WTC11 (cell line): ENCODE measurements around the gene SLN. TPM values are rescaled to one million over a fixed set of nuclear protein-coding genes. Genes with fewer than 3 reads are reported as not detected.

Experiments
- ATAC-seq: fragments of 200-7000 bp; cut with Tn5 transposase; 2 replicates; pipeline ENCODE4 v1.10.0; 2021; ENCODE audit warnings: mild to moderate bottlenecking, moderate library complexity
- CTCF ChIA-PET: fragments of 300-600 bp; sonication (Branson Sonifier 250); formaldehyde crosslinking; loops from one replicate; lab custom pipeline; 2021; ENCODE audit warnings: antibody characterized with exemption; lab: Charles Lee
- POLR2A ChIA-PET: fragments of 350-600 bp; sonication (Branson Sonifier 250); formaldehyde crosslinking; loops from one replicate; lab custom pipeline; 2021; ENCODE audit warnings: antibody characterized with exemption; lab: Charles Lee
- DNase-seq: peaks from one replicate; pipeline ENCODE4 v3.0.0; 2021; ENCODE audit warnings: low spot score
- H3K27ac Mint-ChIP-seq: 2 replicates; pipeline ENCODE4 v1.8.0; 2021; ENCODE audit warnings: mixed read lengths
- H3K27me3 Mint-ChIP-seq: 2 replicates; pipeline ENCODE4 v1.8.0; 2021; ENCODE audit warnings: low read depth, mild to moderate bottlenecking, moderate library complexity, mixed read lengths
- H3K36me3 Mint-ChIP-seq: 2 replicates; pipeline ENCODE4 v1.8.0; 2021; ENCODE audit warnings: mixed read lengths
- H3K4me1 Mint-ChIP-seq: 2 replicates; pipeline ENCODE4 v1.8.0; 2022; ENCODE audit warnings: mixed read lengths
- H3K4me3 Mint-ChIP-seq: 2 replicates; pipeline ENCODE4 v1.8.0; 2021; ENCODE audit warnings: mild to moderate bottlenecking, moderate library complexity, mixed read lengths
- H3K9me3 Mint-ChIP-seq: 2 replicates; pipeline ENCODE4 v1.8.0; 2021; ENCODE audit warnings: mixed read lengths
- AFF4 ChIP-seq: sonication (generic); formaldehyde crosslinking; IDR thresholded peaks from 2 replicates; pipeline ENCODE4 v1.8.1; 2023; ENCODE audit warnings: mild to moderate bottlenecking, missing genetic modification reagents, borderline replicate concordance
- CREM ChIP-seq: sonication (generic); formaldehyde crosslinking; IDR thresholded peaks from 2 replicates; pipeline ENCODE4 v1.8.1; 2022; ENCODE audit warnings: mild to moderate bottlenecking, missing genetic modification reagents, moderate library complexity
- JAZF1 ChIP-seq: fragments of 250-450 bp; sonication (Bioruptor Pico); IDR thresholded peaks from 2 replicates; pipeline ENCODE4 v1.9.0; 2021; ENCODE audit warnings: moderate library complexity, mild to moderate bottlenecking, inconsistent platforms
- NFYB ChIP-seq: sonication (generic); formaldehyde crosslinking; conservative IDR thresholded peaks from 2 replicates; pipeline ENCODE4 v1.8.0; 2022; ENCODE audit warnings: low read depth, missing genetic modification reagents
- TCF7 ChIP-seq: sonication (generic); formaldehyde crosslinking; IDR thresholded peaks from 2 replicates; pipeline ENCODE4 v1.8.0; 2022; ENCODE audit warnings: mild to moderate bottlenecking, low read depth, missing genetic modification reagents, moderate library complexity
- TP53 ChIP-seq: sonication (generic); formaldehyde crosslinking; IDR thresholded peaks from 2 replicates; pipeline ENCODE4 v1.8.1; 2023; ENCODE audit warnings: mild to moderate bottlenecking, missing genetic modification reagents
- ZNF416 ChIP-seq: fragments of 250-450 bp; sonication (Bioruptor Pico); IDR thresholded peaks from 2 replicates; pipeline ENCODE4 v1.9.0; 2021; ENCODE audit warnings: mild to moderate bottlenecking, inconsistent platforms
- total RNA-seq: library from RNA; stranded (reverse); gene quantifications from 3 replicates; pipeline ENCODE4 v1.2.3, GENCODE V29; 2021
- TF ChIP-seq, protein P1 (sequence below): sonication (generic); formaldehyde crosslinking; IDR thresholded peaks from 2 replicates; pipeline ENCODE4 v1.8.1; 2022; ENCODE audit warnings: mild to moderate bottlenecking, missing genetic modification reagents, moderate library complexity, borderline replicate concordance
- TF ChIP-seq, protein P2 (sequence below): sonication (generic); formaldehyde crosslinking; IDR thresholded peaks from 2 replicates; pipeline ENCODE4 v1.8.0; 2022; ENCODE audit warnings: missing genetic modification reagents

Gene SLN
- total RNA-seq, 1 experiment from 2014 or later, result not detected

DNA sequence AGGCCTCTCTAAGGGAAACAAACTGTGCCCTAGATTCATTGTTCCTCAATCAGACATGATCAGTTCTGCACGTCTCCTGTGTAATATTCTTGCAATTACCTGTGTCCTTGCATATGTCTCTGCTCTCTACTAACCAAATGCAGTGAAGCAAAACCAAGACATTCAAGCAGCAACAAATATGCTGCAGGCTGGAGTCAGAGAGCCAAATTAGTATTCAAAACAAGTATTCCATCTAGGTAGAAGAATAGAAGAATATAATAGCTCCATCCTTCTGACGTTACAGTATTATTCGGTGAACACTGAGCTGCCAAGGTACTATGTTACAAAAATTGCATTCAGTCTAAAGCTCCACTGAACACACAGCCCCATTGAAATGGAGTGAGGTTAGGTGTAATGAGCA is 51.8 kb downstream of the SLN start:
- H3K27me3 Mint-ChIP-seq, result no peaks in the 10 kb centered on the region; the same call in 1 of the 2 replicates
- no peaks in the 10 kb centered on the region for H3K36me3 Mint-ChIP-seq
- H3K4me1 Mint-ChIP-seq, result peaks cover 23% of the 10 kb centered on the region
- no peak overlapping the region for H3K4me3 Mint-ChIP-seq
- H3K9me3 Mint-ChIP-seq, result no peaks in the 10 kb centered on the region
- H3K27ac Mint-ChIP-seq, result no peak overlapping the region
- ChIA-PET CTCF (interaction anchor here (0.5 to 1.1 kb wide), 2 partner anchors 29 to 55 kb away, joined by 3 read pairs; no protein-coding TSS in a partner anchor), POLR2A (no interaction called here)
- DNase-seq, result no peak
- no peak for ATAC-seq
- TF ChIP-seq JAZF1 (CRISPR knock-in tag) (no peak), TP53 (no peak), TCF7 (CRISPR knock-in tag) (no peak), CREM (no peak), NFYB (no peak), ZNF416 (CRISPR knock-in tag) (no peak)
- TF ChIP-seq, protein P1, sequence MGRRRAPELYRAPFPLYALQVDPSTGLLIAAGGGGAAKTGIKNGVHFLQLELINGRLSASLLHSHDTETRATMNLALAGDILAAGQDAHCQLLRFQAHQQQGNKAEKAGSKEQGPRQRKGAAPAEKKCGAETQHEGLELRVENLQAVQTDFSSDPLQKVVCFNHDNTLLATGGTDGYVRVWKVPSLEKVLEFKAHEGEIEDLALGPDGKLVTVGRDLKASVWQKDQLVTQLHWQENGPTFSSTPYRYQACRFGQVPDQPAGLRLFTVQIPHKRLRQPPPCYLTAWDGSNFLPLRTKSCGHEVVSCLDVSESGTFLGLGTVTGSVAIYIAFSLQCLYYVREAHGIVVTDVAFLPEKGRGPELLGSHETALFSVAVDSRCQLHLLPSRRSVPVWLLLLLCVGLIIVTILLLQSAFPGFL, result no peak

DNA sequence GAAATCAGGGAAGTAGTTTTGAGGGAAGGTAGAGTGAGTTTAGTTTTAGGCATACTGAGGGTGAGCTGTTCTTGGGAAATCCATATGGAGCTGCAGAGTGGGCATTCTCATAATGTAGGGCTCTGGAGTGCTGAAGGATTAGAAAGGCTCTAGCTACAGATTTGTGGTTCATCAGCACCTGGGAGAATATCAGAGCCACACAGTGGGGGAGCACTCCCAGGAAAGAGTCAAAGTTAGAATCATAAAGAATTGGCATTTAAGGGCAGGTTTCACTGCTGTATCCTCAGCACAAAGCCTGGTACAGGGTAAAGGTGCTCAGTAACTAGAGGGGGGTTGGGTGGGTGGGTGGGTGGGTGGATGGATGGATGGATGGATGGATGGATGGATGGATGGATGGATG is 52.5 kb downstream of the SLN start:
- CTCF ChIA-PET, result interaction anchor here (1.1 kb wide), 2 partner anchors 11 to 30 kb away, joined by 4 to 5 read pairs; no protein-coding TSS in a partner anchor
- Mint-ChIP-seq H3K27ac (no peak overlapping the region), H3K9me3 (no peaks in the 10 kb centered on the region), H3K4me1 (peaks cover 23% of the 10 kb centered on the region), H3K36me3 (no peaks in the 10 kb centered on the region), H3K27me3 (no peaks in the 10 kb centered on the region; the same call in 1 of the 2 replicates), H3K4me3 (no peak overlapping the region)
- DNase-seq (no peak), ATAC-seq (peak; percentile 70)
- POLR2A ChIA-PET, result no interaction called here
- TF ChIP-seq, protein P2, sequence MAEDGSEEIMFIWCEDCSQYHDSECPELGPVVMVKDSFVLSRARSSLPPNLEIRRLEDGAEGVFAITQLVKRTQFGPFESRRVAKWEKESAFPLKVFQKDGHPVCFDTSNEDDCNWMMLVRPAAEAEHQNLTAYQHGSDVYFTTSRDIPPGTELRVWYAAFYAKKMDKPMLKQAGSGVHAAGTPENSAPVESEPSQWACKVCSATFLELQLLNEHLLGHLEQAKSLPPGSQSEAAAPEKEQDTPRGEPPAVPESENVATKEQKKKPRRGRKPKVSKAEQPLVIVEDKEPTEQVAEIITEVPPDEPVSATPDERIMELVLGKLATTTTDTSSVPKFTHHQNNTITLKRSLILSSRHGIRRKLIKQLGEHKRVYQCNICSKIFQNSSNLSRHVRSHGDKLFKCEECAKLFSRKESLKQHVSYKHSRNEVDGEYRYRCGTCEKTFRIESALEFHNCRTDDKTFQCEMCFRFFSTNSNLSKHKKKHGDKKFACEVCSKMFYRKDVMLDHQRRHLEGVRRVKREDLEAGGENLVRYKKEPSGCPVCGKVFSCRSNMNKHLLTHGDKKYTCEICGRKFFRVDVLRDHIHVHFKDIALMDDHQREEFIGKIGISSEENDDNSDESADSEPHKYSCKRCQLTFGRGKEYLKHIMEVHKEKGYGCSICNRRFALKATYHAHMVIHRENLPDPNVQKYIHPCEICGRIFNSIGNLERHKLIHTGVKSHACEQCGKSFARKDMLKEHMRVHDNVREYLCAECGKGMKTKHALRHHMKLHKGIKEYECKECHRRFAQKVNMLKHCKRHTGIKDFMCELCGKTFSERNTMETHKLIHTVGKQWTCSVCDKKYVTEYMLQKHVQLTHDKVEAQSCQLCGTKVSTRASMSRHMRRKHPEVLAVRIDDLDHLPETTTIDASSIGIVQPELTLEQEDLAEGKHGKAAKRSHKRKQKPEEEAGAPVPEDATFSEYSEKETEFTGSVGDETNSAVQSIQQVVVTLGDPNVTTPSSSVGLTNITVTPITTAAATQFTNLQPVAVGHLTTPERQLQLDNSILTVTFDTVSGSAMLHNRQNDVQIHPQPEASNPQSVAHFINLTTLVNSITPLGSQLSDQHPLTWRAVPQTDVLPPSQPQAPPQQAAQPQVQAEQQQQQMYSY (CRISPR knock-in tag), result no peak
- no peak for TF ChIP-seq AFF4 (CRISPR knock-in tag)

Other genes with a start within 250 kb of the SLN start
- gene ALKBH8, start 146.3 kb downstream of the SLN start, total RNA-seq, result 6.7 to 9.5 TPM (median 7.3 TPM) in 3 replicates
- 0.98 to 2.3 TPM (median 1.4 TPM) in 3 replicates for gene ELMOD1, start 120.9 kb downstream of the SLN start, total RNA-seq
- gene SLC35F2, start 146.7 kb upstream of the SLN start, total RNA-seq, result 22.0 to 27.1 TPM (median 22.8 TPM) in 3 replicates
- 9.5 to 12.1 TPM (median 10.6 TPM) in 3 replicates for gene RAB39A, start 216.4 kb upstream of the SLN start, total RNA-seq